Sigmoid colon (tissue), 3 donors: ENCODE results near the gene FGGY.

Experiments
- CTCF ChIP-seq, 4 experiments: fragments of 450-650 bp in 3 of 4; fragments of 200-600 bp in 1 of 4; IDR thresholded peaks; one replicate each; pipeline ENCODE4 v1.5.1; 2016 to 2019; ENCODE audit warnings: antibody characterized with exemption in 4 of 4, mild to moderate bottlenecking in 3 of 4, moderate library complexity in 2 of 4
- POLR2A ChIP-seq, 2 donors: fragments of 450-650 bp; IDR thresholded peaks; one replicate each; pipeline ENCODE4 v1.6.1; 2016; ENCODE audit warnings: antibody characterized with exemption in 2 of 2, mild to moderate bottlenecking in 2 of 2, moderate library complexity in 2 of 2

- TF ChIP-seq CTCF (IDR thresholded peaks at IDR 0.05) (no peak), POLR2A (IDR thresholded peaks at IDR 0.05) (no peak)
These were observed 62.4 kb downstream of the FGGY start for GRCh38 chr1:59359325-59359724.
